HepG2 (cell line): ENCODE results near the gene ARHGDIA. TPM values are rescaled to one million over a fixed set of nuclear protein-coding genes. Genes with fewer than 3 reads are reported as not detected.

Experiments
- ARHGAP35 ChIP-seq: sonication (generic); formaldehyde crosslinking; IDR thresholded peaks from 2 replicates; pipeline ENCODE4 v1.9.0; 2022; ENCODE audit warnings: mild to moderate bottlenecking, inconsistent platforms, moderate library complexity, missing genetic modification reagents, borderline replicate concordance
- FOSL1 ChIP-seq: sonication (generic); formaldehyde crosslinking; IDR thresholded peaks from 2 replicates; pipeline ENCODE4 v1.9.0; 2021; ENCODE audit warnings: missing genetic modification reagents, borderline replicate concordance
- MED1 ChIP-seq: sonication (generic); formaldehyde crosslinking; IDR thresholded peaks from 2 replicates; pipeline ENCODE4 v1.4.0; 2020; ENCODE audit warnings: missing genetic modification reagents
- MED13 ChIP-seq: sonication (generic); formaldehyde crosslinking; IDR thresholded peaks from 2 replicates; pipeline ENCODE4 v1.5.0; 2020; ENCODE audit warnings: missing genetic modification reagents
- MXI1 ChIP-seq: IDR thresholded peaks from 3 replicates; pipeline ENCODE4 v1.6.1; 2012; ENCODE audit warnings: low read depth, low read length, inconsistent platforms, borderline replicate concordance
- SAFB2 ChIP-seq: sonication (generic); formaldehyde crosslinking; IDR thresholded peaks from 2 replicates; pipeline ENCODE4 v1.5.1; 2020; ENCODE audit warnings: missing genetic modification reagents, low read depth, mild to moderate bottlenecking, borderline replicate concordance
- SALL2 ChIP-seq: sonication (generic); formaldehyde crosslinking; IDR thresholded peaks from 2 replicates; pipeline ENCODE4 v1.8.1; 2023; ENCODE audit warnings: mild to moderate bottlenecking, missing genetic modification reagents, inconsistent platforms
- SMYD3 ChIP-seq: sonication (generic); formaldehyde crosslinking; IDR thresholded peaks from 2 replicates; pipeline ENCODE4 v1.8.1; 2023; ENCODE audit warnings: mild to moderate bottlenecking, missing genetic modification reagents
- TMF1 ChIP-seq: sonication (generic); formaldehyde crosslinking; IDR thresholded peaks from 2 replicates; pipeline ENCODE4 v1.8.1; 2022; ENCODE audit warnings: low read depth, missing genetic modification reagents
- ZBTB38 ChIP-seq: sonication (generic); formaldehyde crosslinking; IDR thresholded peaks from 2 replicates; pipeline ENCODE4 v1.5.1; 2020; ENCODE audit warnings: mild to moderate bottlenecking, missing genetic modification reagents
- ZNF264 ChIP-seq: sonication (generic); formaldehyde crosslinking; IDR thresholded peaks from 2 replicates; pipeline ENCODE4 v1.4.0; 2020; ENCODE audit warnings: missing genetic modification reagents
- ZNF367 ChIP-seq: sonication (generic); formaldehyde crosslinking; IDR thresholded peaks from 2 replicates; pipeline ENCODE4 v1.4.0; 2020; ENCODE audit warnings: missing genetic modification reagents, borderline replicate concordance
- ZNF550 ChIP-seq: sonication (generic); formaldehyde crosslinking; IDR thresholded peaks from 2 replicates; pipeline ENCODE4 v1.4.0; 2020; ENCODE audit warnings: mild to moderate bottlenecking, missing genetic modification reagents, borderline replicate concordance
- ZNF589 ChIP-seq: sonication (generic); formaldehyde crosslinking; conservative IDR thresholded peaks from 2 replicates; pipeline ENCODE4 v1.8.0; 2022; ENCODE audit warnings: mild to moderate bottlenecking, moderate library complexity, missing genetic modification reagents
- ZNF773 ChIP-seq: sonication (generic); formaldehyde crosslinking; IDR thresholded peaks from 2 replicates; pipeline ENCODE4 v1.4.0; 2020; ENCODE audit warnings: missing genetic modification reagents, borderline replicate concordance
- ZNF777 ChIP-seq: sonication (generic); formaldehyde crosslinking; IDR thresholded peaks from 2 replicates; pipeline ENCODE4 v1.4.0; 2020; ENCODE audit warnings: missing genetic modification reagents
- polyA plus RNA-seq, 8 experiments: library from polyadenylated mRNA; depleted of rRNA in 3 of 8; stranded (reverse) in 7 of 8; unstranded in 1 of 8; fragments of >200 nt; fragmentation: Illumina TruSeq in 4 of 8; extraction: Trizol in 4 of 8; gene quantifications; 2 replicates each; pipeline versions ENCODE4 v1.2.1 to v1.2.3, GENCODE V29; 2011 to 2016; ENCODE audit warnings: low read depth in 4 of 8, missing spikeins in 1 of 8, mixed read lengths in 1 of 8; ENCODE audit not compliant: insufficient read depth in 1 of 8
- total RNA-seq, 5 experiments: library from RNA; depleted of rRNA; stranded (reverse); fragments of >200 nt; fragmentation: Illumina TruSeq; extraction: Trizol; gene quantifications; 2 replicates each; pipeline ENCODE4 v1.2.3, GENCODE V29; 2016; ENCODE audit warnings: low read depth in 1 of 5
- TF ChIP-seq, protein P1 (sequence below): sonication (generic); formaldehyde crosslinking; IDR thresholded peaks from 2 replicates; pipeline ENCODE4 v1.8.1; 2023; ENCODE audit warnings: missing genetic modification reagents, inconsistent platforms, borderline replicate concordance
- TF ChIP-seq, protein P2 (sequence below): sonication (generic); formaldehyde crosslinking; IDR thresholded peaks from 2 replicates; pipeline ENCODE4 v1.9.0; 2021; ENCODE audit warnings: mild to moderate bottlenecking, missing genetic modification reagents
- TF ChIP-seq, protein P3 (sequence below): sonication (generic); formaldehyde crosslinking; IDR thresholded peaks from 2 replicates; pipeline ENCODE4 v1.4.0; 2020; ENCODE audit warnings: mild to moderate bottlenecking, missing genetic modification reagents
- TF ChIP-seq, protein P4 (sequence below): sonication (generic); formaldehyde crosslinking; IDR thresholded peaks from 2 replicates; pipeline ENCODE4 v1.5.0; 2020; ENCODE audit warnings: missing genetic modification reagents

Gene ARHGDIA
- total and polyA plus RNA-seq, 2 of the 13 experiments (the other 11 are each of a cell fraction or from before 2014, with no cell fraction given) = 40.0 to 64.0 TPM

DNA sequence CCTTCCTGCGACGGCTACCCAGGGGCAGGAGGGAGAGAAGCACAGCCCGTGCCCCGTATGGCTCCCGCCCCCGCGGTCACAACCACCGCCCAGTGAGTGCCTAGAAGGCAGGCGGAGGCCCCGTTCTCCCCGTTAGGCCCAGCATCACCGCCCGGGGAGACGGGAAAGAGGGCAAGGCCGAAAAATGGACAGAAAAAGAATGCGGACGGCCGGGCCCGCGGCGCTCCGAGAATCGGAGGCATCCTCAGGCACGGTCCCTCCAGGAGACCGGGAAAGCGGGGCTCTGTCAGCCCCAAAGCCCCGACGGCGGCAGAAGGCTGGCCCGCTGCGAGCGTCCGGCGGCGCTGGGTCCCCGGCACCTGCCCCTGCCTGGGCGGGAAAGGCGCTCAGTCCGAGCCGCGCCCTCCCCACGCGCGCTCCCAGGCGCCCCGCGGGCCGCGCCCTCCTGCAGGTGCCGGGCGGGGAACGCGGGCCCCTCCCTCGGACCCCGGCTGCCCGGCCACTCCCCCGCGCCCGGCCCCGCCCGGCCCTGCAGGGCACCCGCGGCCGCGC, 38.5 kb downstream of the ARHGDIA start (continued):
- TF ChIP-seq ZNF367 (CRISPR knock-in tag) (peak; percentile 63; the same call in 1 of the 2 replicates), ZNF773 (peak; percentile 55; the same call in 1 of the 2 replicates), ZNF777 (CRISPR knock-in tag) (peak; percentile 91), ZNF589 (CRISPR knock-in tag) (no peak), SMYD3 (CRISPR knock-in tag) (no peak), MXI1 (0 out of 3 replicates have a peak, but pooled peaks have one; percentile 1), SALL2 (CRISPR knock-in tag) (peak; percentile 39; the same call in 1 of the 2 replicates), ZBTB38 (CRISPR knock-in tag) (0 out of 2 replicates have a peak, but pooled peaks have one; percentile 36), ZNF264 (CRISPR knock-in tag) (0 out of 2 replicates have a peak, but pooled peaks have one; percentile 28), MED13 (CRISPR knock-in tag) (0 out of 2 replicates have a peak, but pooled peaks have one; percentile 20), ARHGAP35 (peak; percentile 73; the same call in 1 of the 2 replicates), ZNF550 (0 out of 2 replicates have a peak, but pooled peaks have one; percentile 16), FOSL1 (CRISPR knock-in tag) (0 out of 2 replicates have a peak, but pooled peaks have one; percentile 10), MED1 (0 out of 2 replicates have a peak, but pooled peaks have one; percentile 17), TMF1 (CRISPR knock-in tag) (peak; percentile 5; the same call in 1 of the 2 replicates), SAFB2 (CRISPR knock-in tag) (0 out of 2 replicates have a peak, but pooled peaks have one; percentile 4)
- TF ChIP-seq, protein P1, sequence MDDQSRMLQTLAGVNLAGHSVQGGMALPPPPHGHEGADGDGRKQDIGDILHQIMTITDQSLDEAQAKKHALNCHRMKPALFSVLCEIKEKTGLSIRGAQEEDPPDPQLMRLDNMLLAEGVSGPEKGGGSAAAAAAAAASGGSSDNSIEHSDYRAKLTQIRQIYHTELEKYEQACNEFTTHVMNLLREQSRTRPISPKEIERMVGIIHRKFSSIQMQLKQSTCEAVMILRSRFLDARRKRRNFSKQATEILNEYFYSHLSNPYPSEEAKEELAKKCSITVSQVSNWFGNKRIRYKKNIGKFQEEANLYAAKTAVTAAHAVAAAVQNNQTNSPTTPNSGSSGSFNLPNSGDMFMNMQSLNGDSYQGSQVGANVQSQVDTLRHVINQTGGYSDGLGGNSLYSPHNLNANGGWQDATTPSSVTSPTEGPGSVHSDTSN = 0 out of 2 replicates have a peak, but pooled peaks have one; percentile 32
- TF ChIP-seq, protein P2, sequence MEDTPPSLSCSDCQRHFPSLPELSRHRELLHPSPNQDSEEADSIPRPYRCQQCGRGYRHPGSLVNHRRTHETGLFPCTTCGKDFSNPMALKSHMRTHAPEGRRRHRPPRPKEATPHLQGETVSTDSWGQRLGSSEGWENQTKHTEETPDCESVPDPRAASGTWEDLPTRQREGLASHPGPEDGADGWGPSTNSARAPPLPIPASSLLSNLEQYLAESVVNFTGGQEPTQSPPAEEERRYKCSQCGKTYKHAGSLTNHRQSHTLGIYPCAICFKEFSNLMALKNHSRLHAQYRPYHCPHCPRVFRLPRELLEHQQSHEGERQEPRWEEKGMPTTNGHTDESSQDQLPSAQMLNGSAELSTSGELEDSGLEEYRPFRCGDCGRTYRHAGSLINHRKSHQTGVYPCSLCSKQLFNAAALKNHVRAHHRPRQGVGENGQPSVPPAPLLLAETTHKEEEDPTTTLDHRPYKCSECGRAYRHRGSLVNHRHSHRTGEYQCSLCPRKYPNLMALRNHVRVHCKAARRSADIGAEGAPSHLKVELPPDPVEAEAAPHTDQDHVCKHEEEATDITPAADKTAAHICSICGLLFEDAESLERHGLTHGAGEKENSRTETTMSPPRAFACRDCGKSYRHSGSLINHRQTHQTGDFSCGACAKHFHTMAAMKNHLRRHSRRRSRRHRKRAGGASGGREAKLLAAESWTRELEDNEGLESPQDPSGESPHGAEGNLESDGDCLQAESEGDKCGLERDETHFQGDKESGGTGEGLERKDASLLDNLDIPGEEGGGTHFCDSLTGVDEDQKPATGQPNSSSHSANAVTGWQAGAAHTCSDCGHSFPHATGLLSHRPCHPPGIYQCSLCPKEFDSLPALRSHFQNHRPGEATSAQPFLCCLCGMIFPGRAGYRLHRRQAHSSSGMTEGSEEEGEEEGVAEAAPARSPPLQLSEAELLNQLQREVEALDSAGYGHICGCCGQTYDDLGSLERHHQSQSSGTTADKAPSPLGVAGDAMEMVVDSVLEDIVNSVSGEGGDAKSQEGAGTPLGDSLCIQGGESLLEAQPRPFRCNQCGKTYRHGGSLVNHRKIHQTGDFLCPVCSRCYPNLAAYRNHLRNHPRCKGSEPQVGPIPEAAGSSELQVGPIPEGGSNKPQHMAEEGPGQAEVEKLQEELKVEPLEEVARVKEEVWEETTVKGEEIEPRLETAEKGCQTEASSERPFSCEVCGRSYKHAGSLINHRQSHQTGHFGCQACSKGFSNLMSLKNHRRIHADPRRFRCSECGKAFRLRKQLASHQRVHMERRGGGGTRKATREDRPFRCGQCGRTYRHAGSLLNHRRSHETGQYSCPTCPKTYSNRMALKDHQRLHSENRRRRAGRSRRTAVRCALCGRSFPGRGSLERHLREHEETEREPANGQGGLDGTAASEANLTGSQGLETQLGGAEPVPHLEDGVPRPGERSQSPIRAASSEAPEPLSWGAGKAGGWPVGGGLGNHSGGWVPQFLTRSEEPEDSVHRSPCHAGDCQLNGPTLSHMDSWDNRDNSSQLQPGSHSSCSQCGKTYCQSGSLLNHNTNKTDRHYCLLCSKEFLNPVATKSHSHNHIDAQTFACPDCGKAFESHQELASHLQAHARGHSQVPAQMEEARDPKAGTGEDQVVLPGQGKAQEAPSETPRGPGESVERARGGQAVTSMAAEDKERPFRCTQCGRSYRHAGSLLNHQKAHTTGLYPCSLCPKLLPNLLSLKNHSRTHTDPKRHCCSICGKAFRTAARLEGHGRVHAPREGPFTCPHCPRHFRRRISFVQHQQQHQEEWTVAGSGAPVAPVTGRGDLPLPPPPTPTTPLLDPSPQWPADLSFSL = 0 out of 2 replicates have a peak, but pooled peaks have one; percentile 24
- TF ChIP-seq, protein P3, sequence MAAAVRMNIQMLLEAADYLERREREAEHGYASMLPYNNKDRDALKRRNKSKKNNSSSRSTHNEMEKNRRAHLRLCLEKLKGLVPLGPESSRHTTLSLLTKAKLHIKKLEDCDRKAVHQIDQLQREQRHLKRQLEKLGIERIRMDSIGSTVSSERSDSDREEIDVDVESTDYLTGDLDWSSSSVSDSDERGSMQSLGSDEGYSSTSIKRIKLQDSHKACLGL (CRISPR knock-in tag) = 0 out of 2 replicates have a peak, but pooled peaks have one; percentile 21
- TF ChIP-seq, protein P4, sequence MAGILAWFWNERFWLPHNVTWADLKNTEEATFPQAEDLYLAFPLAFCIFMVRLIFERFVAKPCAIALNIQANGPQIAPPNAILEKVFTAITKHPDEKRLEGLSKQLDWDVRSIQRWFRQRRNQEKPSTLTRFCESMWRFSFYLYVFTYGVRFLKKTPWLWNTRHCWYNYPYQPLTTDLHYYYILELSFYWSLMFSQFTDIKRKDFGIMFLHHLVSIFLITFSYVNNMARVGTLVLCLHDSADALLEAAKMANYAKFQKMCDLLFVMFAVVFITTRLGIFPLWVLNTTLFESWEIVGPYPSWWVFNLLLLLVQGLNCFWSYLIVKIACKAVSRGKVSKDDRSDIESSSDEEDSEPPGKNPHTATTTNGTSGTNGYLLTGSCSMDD (CRISPR knock-in tag) = no peak
